Measurements from ENCODE around the gene PIGU.

Gene PIGU

GRCh38 chr20:34713194-34713943 is 36.5 kb upstream of the PIGU start:
- Histone ChIP-seq H3K36me3 (ENCODE audit: low read length) (no peaks in the 10 kb centered on the region), H3K27ac (ENCODE audit: low read depth, low read length) (no peak overlapping the region), H4K20me1 (ENCODE audit: low read depth, low read length) (no peaks in the 10 kb centered on the region), H3K4me3 (ENCODE audit: insufficient read depth, low read length, poor library complexity, severe bottlenecking) (no peak overlapping the region), H2AFZ (ENCODE audit: low read depth, low read length, severe bottlenecking) (no peak overlapping the region), H3K79me2 (ENCODE audit: insufficient read depth, low read length) (no peaks in the 10 kb centered on the region), H3K4me2 (ENCODE audit: low read depth, low read length, poor library complexity, severe bottlenecking) (no peak overlapping the region), H3K9ac (ENCODE audit: low read length) (no peak overlapping the region), H3K9me2 (replicated peaks; ENCODE audit: insufficient read depth, low read length) (no peaks in the 10 kb centered on the region), H3K9me3 (ENCODE audit: insufficient read depth, low read length) (no peaks in the 10 kb centered on the region), H3F3A (ENCODE audit: insufficient read depth) (peaks cover 4% of the 10 kb centered on the region; the same call in 1 of the 2 replicates), H3K27me3 (ENCODE audit: low read length) (no peaks in the 10 kb centered on the region)
- no peak for TF ChIP-seq CTCF (IDR thresholded peaks at IDR 0.05; ENCODE audit: insufficient read depth, low read length, poor library complexity, severe bottlenecking)
- TF ChIP-seq EZH2phosphoT487 (conservative IDR thresholded peaks at IDR 0.05; ENCODE audit: low read length) = no peak

- Histone ChIP-seq H3K4me2 (ENCODE audit: low read depth, low read length, poor library complexity, severe bottlenecking) (no peak overlapping the region), H3K27ac (ENCODE audit: low read depth, low read length) (no peak overlapping the region), H4K20me1 (ENCODE audit: low read depth, low read length) (no peaks in the 10 kb centered on the region), H3K27me3 (ENCODE audit: low read length) (no peaks in the 10 kb centered on the region), H2AFZ (ENCODE audit: low read depth, low read length, severe bottlenecking) (no peak overlapping the region), H3K36me3 (ENCODE audit: low read length) (no peaks in the 10 kb centered on the region), H3K9ac (ENCODE audit: low read length) (no peak overlapping the region), H3K9me2 (replicated peaks; ENCODE audit: insufficient read depth, low read length) (no peaks in the 10 kb centered on the region), H3K79me2 (ENCODE audit: insufficient read depth, low read length) (no peaks in the 10 kb centered on the region), H3K4me3 (ENCODE audit: insufficient read depth, low read length, poor library complexity, severe bottlenecking) (no peak overlapping the region), H3F3A (ENCODE audit: insufficient read depth) (peaks cover 8% of the 10 kb centered on the region), H3K9me3 (ENCODE audit: insufficient read depth, low read length) (no peaks in the 10 kb centered on the region)
- no peak for TF ChIP-seq CTCF (IDR thresholded peaks at IDR 0.05; ENCODE audit: insufficient read depth, low read length, poor library complexity, severe bottlenecking)
- TF ChIP-seq EZH2phosphoT487 (conservative IDR thresholded peaks at IDR 0.05; ENCODE audit: low read length) = no peak
Observed at GRCh38 chr20:34712525-34713192, 35.8 kb upstream of the PIGU start.

GRCh38 chr20:34711813-34712430 is 35.0 kb upstream of the PIGU start:
- H3K36me3 ChIP-seq (ENCODE audit: low read length) = no peaks in the 10 kb centered on the region
- H3K27me3 ChIP-seq (ENCODE audit: low read length) = no peaks in the 10 kb centered on the region
- H3K27ac ChIP-seq (ENCODE audit: low read depth, low read length) = no peak overlapping the region
- H4K20me1 ChIP-seq (ENCODE audit: low read depth, low read length) = no peaks in the 10 kb centered on the region
- no peak overlapping the region for H3K4me2 ChIP-seq (ENCODE audit: low read depth, low read length, poor library complexity, severe bottlenecking)
- no peaks in the 10 kb centered on the region for H3K79me2 ChIP-seq (ENCODE audit: insufficient read depth, low read length)
- no peak overlapping the region for H3K4me3 ChIP-seq (ENCODE audit: insufficient read depth, low read length, poor library complexity, severe bottlenecking)
- TF ChIP-seq EZH2phosphoT487 (conservative IDR thresholded peaks at IDR 0.05; ENCODE audit: low read length) = no peak
- TF ChIP-seq CTCF (IDR thresholded peaks at IDR 0.05; ENCODE audit: insufficient read depth, low read length, poor library complexity, severe bottlenecking) = no peak
- no peaks in the 10 kb centered on the region for H3K9me2 ChIP-seq (replicated peaks; ENCODE audit: insufficient read depth, low read length)
- H3F3A ChIP-seq (ENCODE audit: insufficient read depth) = peaks cover 12% of the 10 kb centered on the region
- H3K9ac ChIP-seq (ENCODE audit: low read length) = no peak overlapping the region
- no peaks in the 10 kb centered on the region for H3K9me3 ChIP-seq (ENCODE audit: insufficient read depth, low read length)
- H2AFZ ChIP-seq (ENCODE audit: low read depth, low read length, severe bottlenecking) = no peak overlapping the region
